Occipital lobe (tissue), 2 donors: ENCODE results near the gene APC2. TPM values are rescaled to one million over a fixed set of nuclear protein-coding genes. Genes with fewer than 3 reads are reported as not detected.
A peak's percentile ranks its signal among the peaks of the same experiment; 100 is the strongest.

Experiments used
- DNase-seq: peaks from one replicate; lab custom pipeline; 2025; lab: John Stamatoyannopoulos, UW
- total RNA-seq: library from RNA; depleted of rRNA; stranded (reverse); fragments of >200 nt; gene quantifications from one replicate; pipeline ENCODE4 v1.2.3, GENCODE V29; 2014

Gene APC2
- total RNA-seq, 1 donor from 2014 or later: 141 TPM

GRCh38 chr19:1446713-1447481, 3.0 kb upstream of the APC2 start:
- DNase-seq: no peak

GRCh38 chr19:1447504-1447903, 2.4 kb upstream of the APC2 start:
- no peak for DNase-seq

- no peak for DNase-seq
Observed at GRCh38 chr19:1447944-1448343, 2.0 kb upstream of the APC2 start.

GRCh38 chr19:1450735-1451731, 1.1 kb downstream of the APC2 start:
- no peak for DNase-seq

- peak; percentile 58 for DNase-seq
Observed at GRCh38 chr19:1451916-1452801, 2.2 kb downstream of the APC2 start.

- DNase-seq: no peak
Observed at GRCh38 chr19:1452802-1453524, 3.0 kb downstream of the APC2 start.

- peak; percentile 83 for DNase-seq
Observed at GRCh38 chr19:1453525-1454364, 3.8 kb downstream of the APC2 start.

- DNase-seq: no peak
Observed at GRCh38 chr19:1455002-1455335, 5.0 kb downstream of the APC2 start.

GRCh38 chr19:1455336-1456120, 5.6 kb downstream of the APC2 start:
- DNase-seq: no peak

GRCh38 chr19:1456121-1456900, 6.4 kb downstream of the APC2 start:
- no peak for DNase-seq

GRCh38 chr19:1457031-1457739, 7.3 kb downstream of the APC2 start:
- no peak for DNase-seq

- no peak for DNase-seq
Observed at GRCh38 chr19:1457892-1458291, 8.0 kb downstream of the APC2 start.

GRCh38 chr19:1459479-1459878, 9.6 kb downstream of the APC2 start:
- no peak for DNase-seq

GRCh38 chr19:1460033-1460995, 10.4 kb downstream of the APC2 start:
- no peak for DNase-seq

- no peak for DNase-seq
Observed at GRCh38 chr19:1461862-1462261, 11.9 kb downstream of the APC2 start.
